Measurements from ENCODE around the gene WFDC6. TPM values are rescaled to one million over a fixed set of nuclear protein-coding genes. Genes with fewer than 3 reads are reported as not detected.

WFDC6 gene
- total RNA-seq, 1 experiment from 2014 or later: not detected

DNA sequence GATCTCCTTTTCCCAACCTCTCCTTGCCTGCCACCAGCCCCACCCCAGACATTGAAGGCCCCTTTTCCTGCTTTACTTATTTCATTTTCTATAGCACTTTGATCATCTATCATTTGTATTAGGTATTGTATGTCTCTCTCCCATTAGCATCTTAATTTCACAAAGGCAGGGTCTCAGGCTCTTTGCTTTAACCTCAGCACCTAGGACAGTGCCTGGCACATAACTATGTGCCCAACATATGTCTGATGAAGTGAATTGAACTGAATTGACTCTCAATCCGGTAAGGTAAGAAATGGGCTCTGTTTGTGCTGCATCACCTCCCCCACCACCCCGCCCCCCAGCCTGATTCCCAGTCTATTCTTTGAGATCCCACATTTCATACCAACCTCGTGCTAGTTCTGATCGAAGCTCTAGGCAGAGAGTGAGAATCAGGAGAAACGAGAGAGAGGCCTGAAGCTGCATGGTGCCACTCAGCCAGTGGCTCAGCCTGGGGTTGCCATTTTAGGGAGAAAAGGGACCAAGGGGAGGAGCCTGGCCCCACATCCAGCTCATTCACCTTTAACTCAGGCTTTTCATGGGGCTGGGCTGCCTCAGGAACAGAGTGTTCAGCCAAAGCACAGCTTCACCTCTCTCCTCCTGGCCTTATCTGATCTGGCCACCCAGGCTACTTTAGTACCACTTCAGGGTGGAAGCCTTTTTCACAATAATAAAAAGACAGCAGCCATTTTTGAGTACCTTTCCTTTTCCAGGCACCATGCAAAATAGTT lies 24.0 kb downstream of the WFDC6 start, which contains the start of gene SPINT3:
Gene SPINT3, minus strand, starts transcription at position 476 of the 767 bp plus-strand sequence. Its CDS starts 14 bp downstream, at position 462.
- DNase-seq (ENCODE audit: low read depth): no peak

GRCh38 chr20:45510242-45510862 lies 28.9 kb downstream of the WFDC6 start:
- DNase-seq (ENCODE audit: low read depth): peak; percentile 23

GRCh38 chr20:45509091-45509490 lies 30.2 kb downstream of the WFDC6 start:
- DNase-seq (ENCODE audit: low read depth): no peak

- DNase-seq (ENCODE audit: low read depth): no peak
These were observed 31.0 kb downstream of the WFDC6 start for GRCh38 chr20:45508068-45508886.

- peak; percentile 37 for DNase-seq (ENCODE audit: low read depth)
These were observed 32.1 kb downstream of the WFDC6 start for GRCh38 chr20:45507011-45507820.

DNA sequence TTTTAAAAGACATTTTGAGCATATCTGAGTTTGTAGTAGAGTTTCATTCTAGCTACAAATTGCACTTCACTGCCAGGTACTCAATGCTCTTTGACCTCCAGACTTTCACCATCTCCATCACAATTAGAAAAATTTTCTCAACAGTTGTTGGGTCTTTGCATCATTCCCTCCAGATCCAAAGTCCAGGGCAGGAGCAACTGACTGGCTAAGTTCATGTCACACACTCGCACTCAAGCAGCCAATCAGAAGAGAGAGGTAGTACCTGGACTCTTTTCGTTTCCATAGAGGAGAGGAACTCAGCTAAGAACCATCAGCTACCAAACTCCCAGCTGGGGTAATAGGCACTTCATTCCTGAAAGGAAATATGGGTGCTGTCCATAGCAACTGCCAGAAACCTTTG lies 32.9 kb downstream of the WFDC6 start:
- no peak for DNase-seq (ENCODE audit: low read depth)

DNA sequence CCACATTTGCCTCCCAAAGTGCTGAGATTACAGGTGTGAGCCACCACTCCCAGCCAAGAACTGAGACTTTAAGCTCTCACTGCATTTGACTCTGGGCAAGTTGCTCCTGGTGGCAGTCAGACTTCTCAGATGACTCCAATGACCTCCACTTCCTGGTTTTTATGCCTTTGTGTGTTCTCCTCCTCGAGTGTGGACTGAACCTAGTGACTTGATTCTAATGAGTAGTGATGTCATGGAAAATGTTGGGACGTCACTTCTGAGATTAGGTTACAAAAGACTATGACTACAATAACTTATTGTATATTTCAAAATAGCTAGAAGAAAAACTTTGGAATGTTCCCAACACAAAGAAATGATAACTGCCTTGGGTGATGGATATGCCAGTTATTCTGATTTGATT lies 35.9 kb downstream of the WFDC6 start:
- no peak for DNase-seq (ENCODE audit: low read depth)

DNA sequence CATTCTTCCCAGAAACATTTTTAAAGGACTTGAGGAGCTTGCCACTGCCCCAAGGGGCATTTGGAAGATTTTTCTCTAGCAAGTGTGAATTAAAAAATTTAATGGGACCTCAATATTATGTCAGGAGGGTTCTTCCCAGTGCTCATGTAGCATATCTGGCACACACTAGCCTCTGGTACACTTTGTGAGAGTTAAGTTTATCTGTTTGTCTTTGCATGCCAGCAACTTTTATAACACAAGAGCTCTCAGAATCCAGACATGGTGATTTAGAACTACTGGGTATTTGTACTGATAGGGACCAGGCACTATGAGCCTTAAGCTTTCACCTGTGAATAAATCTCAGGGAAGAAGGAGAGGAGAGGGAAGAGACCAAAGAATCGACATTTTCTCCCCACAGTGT lies 36.7 kb downstream of the WFDC6 start:
- DNase-seq (ENCODE audit: low read depth): no peak

DNA sequence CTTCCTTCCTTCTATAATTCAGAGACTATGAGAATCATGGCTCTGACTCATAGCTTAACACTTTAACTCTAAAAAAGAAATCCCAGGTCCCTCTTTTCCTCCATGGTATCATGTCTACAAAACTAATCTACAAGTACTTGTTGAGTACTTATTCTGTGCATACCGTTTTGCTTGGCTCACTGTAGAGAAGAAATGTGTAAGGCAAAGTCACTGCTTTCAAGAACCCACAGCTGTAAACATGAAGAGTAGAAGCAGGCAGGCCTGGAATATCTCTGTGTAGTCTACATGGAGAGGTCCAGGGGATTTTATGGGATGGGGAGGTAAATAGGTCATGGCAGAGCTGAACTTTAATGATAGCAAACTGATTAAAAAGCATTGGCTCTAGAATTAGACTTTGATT lies 37.7 kb downstream of the WFDC6 start:
- DNase-seq (ENCODE audit: low read depth): no peak

- DNase-seq (ENCODE audit: low read depth): no peak
These were observed 39.3 kb downstream of the WFDC6 start for GRCh38 chr20:45500022-45500421.

- no peak for DNase-seq (ENCODE audit: low read depth)
These were observed 41.2 kb downstream of the WFDC6 start for GRCh38 chr20:45497971-45498494.

GRCh38 chr20:45496166-45496565 lies 43.1 kb downstream of the WFDC6 start:
- DNase-seq (ENCODE audit: low read depth): no peak

DNA sequence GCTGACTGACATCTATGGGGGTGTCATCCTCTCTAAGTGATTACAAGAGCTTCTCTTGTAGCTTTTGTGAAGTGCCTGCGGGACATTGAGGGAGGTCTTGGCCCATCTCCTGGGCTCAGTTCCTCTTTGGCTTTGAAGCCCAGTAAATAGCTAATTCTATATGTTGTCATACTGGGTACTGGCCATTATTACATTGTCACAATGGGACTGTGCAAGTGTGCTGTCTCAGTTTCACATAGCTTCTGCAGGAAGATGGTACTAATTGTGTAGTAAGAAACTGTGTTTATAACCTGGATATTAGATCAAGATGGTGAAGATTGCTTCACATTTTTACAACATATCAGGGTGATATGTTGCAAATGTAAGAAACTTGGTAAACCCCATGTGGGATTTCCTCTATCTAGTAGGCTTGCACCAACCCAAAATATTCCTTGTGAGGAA lies 43.8 kb downstream of the WFDC6 start:
- no peak for DNase-seq (ENCODE audit: low read depth)

- peak; percentile 90 for DNase-seq (ENCODE audit: low read depth)
These were observed 50.2 kb downstream of the WFDC6 start for GRCh38 chr20:45489083-45489531.

- DNase-seq (ENCODE audit: low read depth): no peak
These were observed 52.0 kb downstream of the WFDC6 start for GRCh38 chr20:45487231-45487635.

- DNase-seq (ENCODE audit: low read depth): no peak
These were observed 53.9 kb downstream of the WFDC6 start for GRCh38 chr20:45485388-45485787.

- no peak for DNase-seq (ENCODE audit: low read depth)
These were observed 54.6 kb downstream of the WFDC6 start for GRCh38 chr20:45484676-45485075.

Measured in RPMI7951 (cell line).